Fibroblast of pulmonary artery (primary cell): ENCODE measurements around the gene MAMLD1.

Experiments used
- DNase-seq: peaks from one replicate; pipeline ENCODE4 v3.0.0-alpha.2; 2010; ENCODE audit warnings: low read depth
- H3K4me3 ChIP-seq: replicated peaks from 2 replicates; pipeline ENCODE4 v1.5.1; 2011; ENCODE audit warnings: low read depth, mild to moderate bottlenecking, control low read depth, low read length, moderate library complexity
- TF ChIP-seq, protein P1 (sequence below): IDR thresholded peaks from 2 replicates; pipeline ENCODE4 v1.5.1; 2011; ENCODE audit warnings: mild to moderate bottlenecking, control low read depth, low read length, inconsistent platforms; ENCODE audit errors: missing control alignments

The MAMLD1 gene

DNA sequence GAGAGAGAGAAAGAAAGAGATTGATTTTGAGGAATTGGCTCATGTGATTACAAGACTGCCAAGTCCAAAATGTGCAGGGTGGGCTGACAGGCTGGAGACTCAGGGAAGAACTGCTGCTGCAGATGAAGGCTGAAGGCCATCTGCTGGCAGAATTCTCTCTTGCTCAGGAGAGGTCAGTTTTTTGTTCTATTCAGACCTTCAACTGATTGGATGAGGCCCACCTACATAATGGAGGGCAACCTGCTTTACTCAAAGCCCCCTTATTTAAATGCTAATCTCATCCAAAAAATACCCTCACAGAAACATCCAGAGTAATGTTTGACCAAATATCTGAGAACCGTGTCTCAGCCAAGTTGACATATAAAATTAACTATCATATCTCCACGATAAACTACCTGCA, 38.2 kb upstream of the MAMLD1 start:
- H3K4me3 ChIP-seq, result no peak overlapping the region
- no peak for DNase-seq
- TF ChIP-seq, protein P1, sequence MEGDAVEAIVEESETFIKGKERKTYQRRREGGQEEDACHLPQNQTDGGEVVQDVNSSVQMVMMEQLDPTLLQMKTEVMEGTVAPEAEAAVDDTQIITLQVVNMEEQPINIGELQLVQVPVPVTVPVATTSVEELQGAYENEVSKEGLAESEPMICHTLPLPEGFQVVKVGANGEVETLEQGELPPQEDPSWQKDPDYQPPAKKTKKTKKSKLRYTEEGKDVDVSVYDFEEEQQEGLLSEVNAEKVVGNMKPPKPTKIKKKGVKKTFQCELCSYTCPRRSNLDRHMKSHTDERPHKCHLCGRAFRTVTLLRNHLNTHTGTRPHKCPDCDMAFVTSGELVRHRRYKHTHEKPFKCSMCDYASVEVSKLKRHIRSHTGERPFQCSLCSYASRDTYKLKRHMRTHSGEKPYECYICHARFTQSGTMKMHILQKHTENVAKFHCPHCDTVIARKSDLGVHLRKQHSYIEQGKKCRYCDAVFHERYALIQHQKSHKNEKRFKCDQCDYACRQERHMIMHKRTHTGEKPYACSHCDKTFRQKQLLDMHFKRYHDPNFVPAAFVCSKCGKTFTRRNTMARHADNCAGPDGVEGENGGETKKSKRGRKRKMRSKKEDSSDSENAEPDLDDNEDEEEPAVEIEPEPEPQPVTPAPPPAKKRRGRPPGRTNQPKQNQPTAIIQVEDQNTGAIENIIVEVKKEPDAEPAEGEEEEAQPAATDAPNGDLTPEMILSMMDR, result no peak

DNA sequence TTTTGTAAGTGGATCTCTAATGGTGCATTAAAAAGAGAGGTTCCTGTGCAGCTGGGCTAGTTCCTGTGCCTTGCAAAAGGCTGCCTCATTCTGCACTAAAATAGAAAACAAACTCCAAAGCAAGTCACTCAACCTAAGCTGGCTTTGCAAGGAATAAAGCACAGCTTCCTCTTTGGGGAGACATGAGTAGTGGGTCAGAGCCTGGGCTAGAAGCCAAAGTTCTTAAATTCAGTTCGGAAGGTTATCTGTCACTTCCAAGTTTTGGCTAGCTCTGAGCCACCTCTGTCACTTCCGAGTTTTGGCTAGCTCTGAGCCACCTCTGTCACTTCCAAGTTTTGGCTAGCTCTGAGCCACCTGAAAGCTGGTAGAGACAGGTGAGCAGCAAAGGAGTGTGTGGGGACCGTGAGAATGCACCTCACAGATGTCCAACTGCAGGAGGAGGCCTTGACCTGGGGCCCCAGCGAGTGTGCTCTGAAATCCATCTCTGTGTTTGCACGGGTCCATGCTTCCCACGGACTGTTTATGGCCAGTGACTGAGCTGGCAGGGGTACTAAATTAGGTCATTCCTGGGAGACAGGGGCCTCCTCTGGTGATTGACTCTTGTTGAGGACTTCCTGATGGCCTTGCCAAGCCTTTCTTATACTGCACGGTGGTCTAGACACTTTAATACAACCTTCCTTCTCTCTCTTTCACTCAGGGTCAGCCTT, 36.4 kb upstream of the MAMLD1 start:
- no peak overlapping the region for H3K4me3 ChIP-seq
- no peak for DNase-seq
- TF ChIP-seq, protein P1, result no peak

DNA sequence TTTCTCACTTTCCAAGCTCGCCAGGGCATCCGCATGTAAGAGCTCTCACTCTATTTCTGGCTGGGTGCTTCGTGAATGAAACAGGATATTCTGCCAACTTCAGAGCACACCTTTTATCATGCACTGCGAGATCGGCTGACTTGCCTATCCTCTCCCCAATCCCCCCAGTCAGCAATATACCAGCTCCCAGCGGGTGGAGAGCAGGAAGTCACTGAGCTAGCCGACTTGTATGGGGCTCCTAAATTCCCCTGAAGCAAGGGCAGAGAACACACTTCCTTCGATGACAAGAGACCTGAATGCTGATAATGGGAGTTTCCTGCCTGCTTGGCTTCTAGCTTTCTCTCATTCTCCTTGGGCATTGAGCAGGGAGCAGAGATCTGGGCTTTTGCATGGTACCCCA, 33.8 kb upstream of the MAMLD1 start:
- DNase-seq, result no peak
- H3K4me3 ChIP-seq, result no peak overlapping the region
- TF ChIP-seq, protein P1, result no peak

DNA sequence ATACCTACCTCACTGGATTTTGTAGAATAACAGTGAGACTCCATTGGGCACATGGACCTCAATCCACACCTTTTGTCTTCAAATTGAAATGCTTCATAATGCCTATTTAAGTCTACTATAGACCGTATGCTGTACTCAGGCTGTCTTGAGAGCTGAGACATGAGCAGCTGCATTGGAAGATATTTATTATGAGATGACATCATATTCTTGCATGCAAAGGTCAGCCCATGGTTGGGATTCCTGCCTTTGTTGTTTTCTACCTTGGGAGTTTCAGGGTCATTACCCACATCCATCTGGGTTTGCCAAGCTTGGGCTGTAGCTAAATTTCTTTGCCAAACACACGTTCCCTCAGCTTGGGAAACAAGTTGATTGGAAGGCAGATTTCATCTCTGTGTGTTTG, 33.2 kb upstream of the MAMLD1 start:
- H3K4me3 ChIP-seq, result no peak overlapping the region
- TF ChIP-seq, protein P1, result no peak
- no peak for DNase-seq

DNA sequence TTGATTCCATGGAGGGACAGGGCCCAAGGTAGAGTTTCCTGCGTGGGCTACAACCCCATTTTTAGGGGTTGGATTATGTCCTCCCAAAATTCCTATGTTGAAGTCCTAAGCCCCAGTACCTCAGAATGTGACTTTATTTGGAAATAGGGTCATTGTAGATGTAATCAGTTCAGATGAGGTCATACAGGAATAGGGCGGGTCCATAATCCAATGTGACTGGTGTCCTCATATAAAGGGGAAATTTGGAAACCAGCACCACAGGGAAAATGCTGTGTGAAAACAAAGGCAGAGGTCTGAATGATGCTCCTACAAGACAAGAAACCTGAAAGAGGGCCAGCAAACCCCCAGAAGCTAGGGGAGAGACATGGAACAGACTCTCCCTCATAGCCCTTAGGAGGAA, 31.1 kb upstream of the MAMLD1 start:
- TF ChIP-seq, protein P1, result no peak
- DNase-seq, result no peak
- no peak overlapping the region for H3K4me3 ChIP-seq

DNA sequence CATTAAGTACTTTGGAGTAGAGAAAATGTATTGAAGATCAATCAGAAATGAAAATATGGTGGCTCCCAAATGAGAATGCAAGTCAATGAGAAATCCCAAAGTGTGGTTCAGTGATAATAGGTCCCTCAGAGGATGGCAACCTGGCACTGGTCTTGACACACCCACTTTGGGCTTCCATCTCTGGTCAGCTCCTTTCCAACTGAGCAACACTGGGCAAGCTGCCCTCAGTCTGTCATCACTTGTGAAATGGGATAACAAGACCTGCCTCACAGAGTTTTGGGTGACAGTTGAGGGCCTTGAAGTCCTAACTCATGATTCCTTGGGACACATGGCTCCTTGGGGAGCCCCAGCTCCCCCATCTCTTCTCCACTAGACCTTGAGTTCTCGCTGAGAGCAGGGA, 29.0 kb upstream of the MAMLD1 start:
- TF ChIP-seq, protein P1, result no peak
- DNase-seq, result no peak

DNA sequence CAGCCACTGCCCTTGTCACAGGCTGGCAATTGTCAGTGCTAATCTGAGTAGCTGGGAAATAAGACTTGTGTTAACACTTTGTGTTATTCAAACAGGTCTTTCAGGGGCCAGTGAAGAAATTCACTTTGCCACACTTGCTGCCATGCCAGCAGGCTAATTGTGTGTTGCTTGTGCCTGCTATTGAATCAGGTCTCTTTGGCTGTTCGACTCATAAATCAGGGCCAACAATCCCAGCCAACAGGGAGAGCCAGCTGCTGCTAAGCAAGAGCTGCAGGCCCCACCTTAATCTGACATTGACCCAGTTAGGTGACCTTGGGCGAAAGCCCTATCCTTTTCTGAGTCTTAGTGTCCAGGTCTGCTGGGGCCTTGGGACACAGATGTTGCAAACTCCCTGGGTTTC, 28.1 kb upstream of the MAMLD1 start:
- H3K4me3 ChIP-seq, result no peak overlapping the region
- no peak for DNase-seq
- TF ChIP-seq, protein P1, result no peak

More for the DNA sequence above, 29.0 kb upstream of the MAMLD1 start:
- no peak overlapping the region for H3K4me3 ChIP-seq
